HepG2 (cell line): Measurements from ENCODE around the gene HES1. TPM values are rescaled to one million over a fixed set of nuclear protein-coding genes. Genes with fewer than 3 reads are reported as not detected.
A peak's percentile ranks its signal among the peaks of the same experiment; 100 is the strongest.

ENCODE experiments used
- ATAC-seq: fragments of 200-7000 bp; cut with Tn5 transposase; 3 replicates; pipeline ENCODE4 v1.9.1; 2020; ENCODE audit warnings: mild to moderate bottlenecking, moderate library complexity
- BruUV-seq: library from RNA; stranded (reverse); fragments of 400-500 nt; replicated peaks from 2 replicates; lab custom pipeline; 2021; lab: Mats Ljungman, UMichigan
- CTCF ChIA-PET: fragments of 300-600 bp; formaldehyde crosslinking; extraction: SDS; loops from one replicate; lab custom pipeline; 2021; ENCODE audit warnings: low total read pairs, inconsistent platforms, low intra/inter-chr PET ratio; lab: Yijun Ruan, JAX
- POLR2A ChIA-PET: fragments of 350-600 bp; sonication (Branson Sonifier 250); formaldehyde crosslinking; loops from one replicate; lab custom pipeline; 2020; ENCODE audit warnings: antibody characterized with exemption, inconsistent platforms; lab: Yijun Ruan, JAX
- DNase-seq: peaks from one replicate; pipeline ENCODE4 v3.0.0-alpha.2; 2015; ENCODE audit warnings: low spot score
- FAIRE-seq: peaks from 3 replicates; lab custom pipeline; 2011; peaks lifted over from hg19 to GRCh38; lab: Jason Lieb, UNC
- H2AFZ ChIP-seq: one replicate; pipeline ENCODE4 v1.6.1; 2011; ENCODE audit warnings: low read length, inconsistent platforms
- H3K27ac ChIP-seq: fragments of 300-600 bp; 3 replicates; pipeline ENCODE4 v1.8.0; 2011; ENCODE audit warnings: mixed run types, mild to moderate bottlenecking, mixed read lengths, low read length, inconsistent platforms; ENCODE audit not compliant: insufficient read depth; ENCODE audit errors: extremely low read length
- H3K27me3 ChIP-seq, 2 experiments: fragments of 200-600 bp in 1 of 2; 2 replicates in 1 of 2; 3 replicates in 1 of 2; pipeline versions ENCODE4 v1.6.0 to v1.8.0; 2011; ENCODE audit warnings: low read length in 2 of 2, mild to moderate bottlenecking in 2 of 2, moderate library complexity in 2 of 2, inconsistent platforms in 1 of 2; ENCODE audit not compliant: insufficient read depth in 2 of 2, control insufficient read depth in 1 of 2
- H3K36me3 ChIP-seq, 2 experiments: fragments of 200-600 bp in 1 of 2; replicated peaks in 1 of 2; 2 replicates in 1 of 2; 3 replicates in 1 of 2; pipeline versions ENCODE4 v1.5.1 to v1.8.0; 2011; ENCODE audit warnings: low read length in 2 of 2, inconsistent platforms in 1 of 2; ENCODE audit not compliant: insufficient read depth in 2 of 2, control insufficient read depth in 1 of 2
- H3K4me1 ChIP-seq: 2 replicates; pipeline ENCODE4 v1.5.1; 2012; ENCODE audit warnings: low read length, inconsistent platforms; ENCODE audit not compliant: insufficient read depth
- H3K4me2 ChIP-seq: 2 replicates; pipeline ENCODE4 v1.6.0; 2011; ENCODE audit warnings: low read depth, low read length, inconsistent platforms
- H3K4me3 ChIP-seq, 3 experiments: fragments of 200-600 bp in 1 of 3; sonication (generic), shearing (Covaris generic) in 1 of 3; replicated peaks in 1 of 3; 2 replicates each; pipeline ENCODE4 v1.5.1; 2011 to 2016; ENCODE audit warnings: low read length in 3 of 3, inconsistent platforms in 2 of 3, low read depth in 2 of 3, mild to moderate bottlenecking in 2 of 3, control low read depth in 1 of 3, mixed read lengths in 1 of 3; ENCODE audit not compliant: insufficient read depth in 1 of 3
- H3K79me2 ChIP-seq: one replicate; pipeline ENCODE4 v1.6.1; 2011; ENCODE audit warnings: low read length, inconsistent platforms; ENCODE audit not compliant: insufficient read depth
- H3K9ac ChIP-seq: 2 replicates; pipeline ENCODE4 v1.6.0; 2011; ENCODE audit warnings: mild to moderate bottlenecking, low read depth, low read length, inconsistent platforms; ENCODE audit not compliant: insufficient read depth
- H3K9me3 ChIP-seq: 2 replicates; pipeline ENCODE4 v1.5.1; 2012; ENCODE audit warnings: mild to moderate bottlenecking, low read length
- H4K20me1 ChIP-seq: 2 replicates; pipeline ENCODE4 v1.6.0; 2011; ENCODE audit warnings: inconsistent platforms, mild to moderate bottlenecking, low read length, moderate library complexity; ENCODE audit not compliant: insufficient read depth
- ATF7 ChIP-seq, 2 experiments: fragments of 450-650 bp in 1 of 2; sonication (generic) in 1 of 2; formaldehyde crosslinking in 1 of 2; IDR thresholded peaks; 2 replicates each; pipeline versions ENCODE4 v1.4.0 to v1.6.1; 2016 to 2020; ENCODE audit warnings: antibody characterized with exemption in 1 of 2, mild to moderate bottlenecking in 1 of 2, missing genetic modification reagents in 1 of 2
- CC2D1A ChIP-seq: sonication (generic); formaldehyde crosslinking; IDR thresholded peaks from 2 replicates; pipeline ENCODE4 v1.8.1; 2023; ENCODE audit warnings: mild to moderate bottlenecking, missing genetic modification reagents
- EP300 ChIP-seq, 3 experiments: sonication (generic) in 1 of 3; formaldehyde crosslinking in 1 of 3; IDR thresholded peaks; 2 replicates each; pipeline versions ENCODE4 v1.5.1 to v1.6.1; 2011 to 2020; ENCODE audit warnings: low read depth in 2 of 3, low read length in 2 of 3, borderline replicate concordance in 1 of 3, improper control_type of control experiment in 1 of 3, mild to moderate bottlenecking in 1 of 3, missing genetic modification reagents in 1 of 3, moderate library complexity in 1 of 3
- HIVEP1 ChIP-seq: sonication (generic); formaldehyde crosslinking; IDR thresholded peaks from 2 replicates; pipeline ENCODE4 v1.4.0; 2020; ENCODE audit warnings: mild to moderate bottlenecking, missing genetic modification reagents
- KDM4B ChIP-seq: sonication (generic); formaldehyde crosslinking; IDR thresholded peaks from 2 replicates; pipeline ENCODE4 v1.4.0; 2020; ENCODE audit warnings: missing genetic modification reagents
- MED8 ChIP-seq: sonication (generic); formaldehyde crosslinking; IDR thresholded peaks from 2 replicates; pipeline ENCODE4 v1.8.1; 2023; ENCODE audit warnings: mild to moderate bottlenecking, missing genetic modification reagents; ENCODE audit not compliant: insufficient replicate concordance
- MTA1 ChIP-seq: sonication (generic); formaldehyde crosslinking; IDR thresholded peaks from 2 replicates; pipeline ENCODE4 v1.4.0; 2020; ENCODE audit warnings: missing genetic modification reagents, mild to moderate bottlenecking, borderline replicate concordance
- NR2F1 ChIP-seq, 2 experiments: fragments of 450-650 bp in 1 of 2; formaldehyde crosslinking in 1 of 2; IDR thresholded peaks; 2 replicates each; pipeline versions ENCODE4 v1.5.0 to v1.6.1; 2016 to 2020; ENCODE audit warnings: mild to moderate bottlenecking in 1 of 2, missing compliant biosample characterization in 1 of 2, missing genetic modification reagents in 1 of 2, moderate library complexity in 1 of 2
- SOX5 ChIP-seq: IDR thresholded peaks from 2 replicates; pipeline ENCODE4 v1.6.1; 2016; ENCODE audit warnings: borderline replicate concordance
- SP4 ChIP-seq: sonication (generic); formaldehyde crosslinking; IDR thresholded peaks from 2 replicates; pipeline ENCODE4 v1.8.1; 2023; ENCODE audit warnings: mild to moderate bottlenecking, missing genetic modification reagents
- TBX3 ChIP-seq: fragments of 450-650 bp; IDR thresholded peaks from 2 replicates; pipeline ENCODE4 v1.6.1; 2017; ENCODE audit warnings: antibody characterized with exemption, mild to moderate bottlenecking, inconsistent platforms, borderline replicate concordance
- ZFX ChIP-seq: sonication (generic); formaldehyde crosslinking; IDR thresholded peaks from 2 replicates; pipeline ENCODE4 v1.4.0; 2020; ENCODE audit warnings: mild to moderate bottlenecking, low read depth, missing genetic modification reagents, moderate library complexity
- ZNF10 ChIP-seq: sonication (generic); formaldehyde crosslinking; IDR thresholded peaks from 2 replicates; pipeline ENCODE4 v1.4.0; 2020; ENCODE audit warnings: mild to moderate bottlenecking, low read depth, missing genetic modification reagents, borderline replicate concordance
- ZNF101 ChIP-seq: sonication (generic); formaldehyde crosslinking; IDR thresholded peaks from 2 replicates; pipeline ENCODE4 v1.4.0; 2020; ENCODE audit warnings: mild to moderate bottlenecking, low read depth, missing genetic modification reagents, borderline replicate concordance
- ZNF12 ChIP-seq: sonication (generic); formaldehyde crosslinking; IDR thresholded peaks from 2 replicates; pipeline ENCODE4 v1.5.0; 2020; ENCODE audit warnings: missing genetic modification reagents
- ZNF432 ChIP-seq: sonication (generic); formaldehyde crosslinking; IDR thresholded peaks from 2 replicates; pipeline ENCODE4 v1.5.0; 2020; ENCODE audit warnings: missing genetic modification reagents, mild to moderate bottlenecking, borderline replicate concordance
- ZNF605 ChIP-seq: sonication (generic); formaldehyde crosslinking; IDR thresholded peaks from 2 replicates; pipeline ENCODE4 v1.8.0; 2022; ENCODE audit warnings: mild to moderate bottlenecking, missing genetic modification reagents
- ZNF788 ChIP-seq: sonication (generic); formaldehyde crosslinking; IDR thresholded peaks from 2 replicates; pipeline ENCODE4 v1.5.0; 2020; ENCODE audit warnings: mild to moderate bottlenecking, missing genetic modification reagents, borderline replicate concordance
- ZNF792 ChIP-seq: IDR thresholded peaks from 2 replicates; pipeline ENCODE4 v1.6.1; 2016
- ZNF891 ChIP-seq: sonication (generic); formaldehyde crosslinking; IDR thresholded peaks from 2 replicates; pipeline ENCODE4 v1.5.0; 2020; ENCODE audit warnings: mild to moderate bottlenecking, missing genetic modification reagents
- ZSCAN21 ChIP-seq: sonication (generic); formaldehyde crosslinking; IDR thresholded peaks from 2 replicates; pipeline ENCODE4 v1.8.0; 2022; ENCODE audit warnings: mild to moderate bottlenecking, missing genetic modification reagents, moderate library complexity, borderline replicate concordance
- WGBS: methylation state at CpG from one replicate; pipeline ENCODE4 v1.1.6; 2017; ENCODE audit warnings: low lambda C conversion rate; 5-methylcytosine and 5-hydroxymethylcytosine counted together
- in situ Hi-C: cut with HindIII; loops from 2 replicates; pipeline ENCODE4 v1.10.0; 2017; ENCODE audit warnings: low pct_unique_long_range_greater_than_20kb; ENCODE audit not compliant: extremely low pct_ligation_motif_present
- intact Hi-C: fragments of 100-400 bp; cut with micrococcal nuclease; formaldehyde crosslinking; loops from one replicate; pipeline ENCODE4 v1.10.0; 2022; ENCODE audit not compliant: unreplicated experiment
- polyA plus RNA-seq, 8 experiments: library from polyadenylated mRNA; depleted of rRNA in 3 of 8; stranded (reverse) in 7 of 8; unstranded in 1 of 8; fragments of >200 nt; fragmentation: Illumina TruSeq in 4 of 8; extraction: Trizol in 4 of 8; gene quantifications; 2 replicates each; pipeline versions ENCODE4 v1.2.1 to v1.2.3, GENCODE V29; 2011 to 2016; ENCODE audit warnings: low read depth in 4 of 8, missing spikeins in 1 of 8, mixed read lengths in 1 of 8; ENCODE audit not compliant: insufficient read depth in 1 of 8
- total RNA-seq, 5 experiments: library from RNA; depleted of rRNA; stranded (reverse); fragments of >200 nt; fragmentation: Illumina TruSeq; extraction: Trizol; gene quantifications; 2 replicates each; pipeline ENCODE4 v1.2.3, GENCODE V29; 2016; ENCODE audit warnings: low read depth in 1 of 5
- TF ChIP-seq, protein P1 (sequence below): sonication (generic); formaldehyde crosslinking; IDR thresholded peaks from 2 replicates; pipeline ENCODE4 v1.4.0; 2020; ENCODE audit warnings: mild to moderate bottlenecking, missing genetic modification reagents
- TF ChIP-seq, protein P2 (sequence below): IDR thresholded peaks from 2 replicates; pipeline ENCODE4 v1.6.1; 2012; ENCODE audit warnings: inconsistent platforms

HES1 gene
- total and polyA plus RNA-seq, 2 of the 13 experiments (the other 11 are each of a cell fraction or from before 2014, with no cell fraction given), result 15.4 to 19.8 TPM

DNA sequence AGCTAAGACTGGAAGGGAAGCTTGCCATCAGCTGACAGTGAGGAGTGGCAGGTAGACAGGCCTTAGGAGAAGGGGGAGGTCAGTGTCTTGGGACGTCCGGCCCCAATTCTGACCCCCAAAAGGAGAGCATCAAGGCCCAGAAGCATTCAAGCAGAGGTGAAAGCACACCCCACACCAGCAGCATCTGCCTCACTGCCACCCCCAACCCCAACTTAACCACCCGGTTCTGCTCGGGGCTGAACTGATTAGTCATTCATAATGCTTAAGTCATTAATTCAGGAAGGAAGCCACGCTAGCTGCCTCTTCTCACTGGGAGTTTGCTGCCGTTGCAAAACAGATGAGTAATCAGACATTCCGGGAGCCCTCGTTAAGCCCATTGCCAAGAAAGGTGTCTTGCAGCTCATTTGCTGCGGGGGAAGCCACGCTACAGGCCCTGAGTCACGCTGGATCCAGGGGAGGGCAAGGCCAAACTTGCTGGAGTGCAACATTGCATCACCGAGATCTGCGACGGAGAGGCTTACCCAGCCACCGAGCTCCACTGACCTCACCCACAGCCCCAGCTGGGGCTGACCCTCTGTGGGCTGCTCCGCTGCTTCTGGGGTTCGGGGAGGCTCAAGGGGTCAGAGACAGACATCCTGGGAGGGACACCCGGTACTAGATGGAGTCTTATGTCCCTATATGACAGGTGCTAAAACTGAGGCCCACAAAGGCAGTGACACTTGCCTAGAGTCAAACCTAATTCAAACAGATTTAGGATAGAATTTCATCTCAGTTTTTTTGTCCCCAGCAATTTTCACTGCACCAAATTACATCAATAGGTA lies 46.4 kb upstream of the HES1 start:
- POLR2A ChIA-PET, result interaction anchor here (0.5 to 3.2 kb wide), 15 partner anchors 8 to 86 kb away, joined by 3 to 17 read pairs (median 6); partner anchors contain the start of gene HES1
- DNase-seq (peak; percentile 71), FAIRE-seq (peak; percentile 76), ATAC-seq (peak; percentile 89)
- intact Hi-C loops (no loop called here), in situ Hi-C loops (no loop called here)
- Histone ChIP-seq H3K4me2 (peak overlapping the region; percentile 67), H3K9ac (peak overlapping the region; percentile 5; the same call in 1 of the 2 replicates), H4K20me1 (no peaks in the 10 kb centered on the region), H3K4me3 (peak overlapping the region in 1 of 3 experiments; percentile 36; a peak in 1 of 6 replicates), H3K36me3 (no peaks in the 10 kb centered on the region), H3K4me1 (peaks cover 52% of the 10 kb centered on the region), H2AFZ (no peak overlapping the region), H3K27ac (no peak overlapping the region), H3K27me3 (no peaks in the 10 kb centered on the region; a peak in 1 of 5 replicates), H3K79me2 (no peaks in the 10 kb centered on the region), H3K9me3 (no peaks in the 10 kb centered on the region)
- 26% methylated on average over 6 of the region's 18 CpGs for WGBS
- BruUV-seq, result no TSS peak
- CTCF ChIA-PET, result no interaction called here
- TF ChIP-seq SP4 (0 out of 2 replicates have a peak, but pooled peaks have one; percentile 48), ZNF792 (CRISPR knock-in tag) (0 out of 2 replicates have a peak, but pooled peaks have one; percentile 16), EP300 (IDR thresholded peaks at IDR 0.05; ENCODE audit: low read depth in 2 of 2, low read length in 2 of 2) (peak in 1 of 2 experiments; percentile 4; a peak in 1 of 4 replicates), EP300 (CRISPR knock-in tag; IDR thresholded peaks at IDR 0.05; ENCODE audit: borderline replicate concordance) (peak; percentile 74), ZSCAN21 (CRISPR knock-in tag) (peak; percentile 57; the same call in 1 of the 2 replicates), ZNF605 (no peak), NR2F1 (CRISPR knock-in tag; IDR thresholded peaks at IDR 0.05) (peak in 1 of 2 experiments; percentile 39; a peak in 2 of 4 replicates), ZNF10 (CRISPR knock-in tag) (no peak), HIVEP1 (peak; percentile 87; the same call in 1 of the 2 replicates), ZNF101 (CRISPR knock-in tag) (no peak), ZFX (peak; percentile 80), ZNF891 (CRISPR knock-in tag) (peak; percentile 53; the same call in 1 of the 2 replicates), TBX3 (peak; percentile 92), CC2D1A (no peak), ZNF432 (no peak), ZNF788 (CRISPR knock-in tag) (peak; percentile 51; the same call in 1 of the 2 replicates), MED8 (CRISPR knock-in tag) (peak; percentile 25), KDM4B (CRISPR knock-in tag) (0 out of 2 replicates have a peak, but pooled peaks have one; percentile 38), ZNF12 (CRISPR knock-in tag) (peak; percentile 29; the same call in 1 of the 2 replicates), MTA1 (CRISPR knock-in tag) (peak; percentile 34; the same call in 1 of the 2 replicates), SOX5 (CRISPR knock-in tag) (peak; percentile 49; the same call in 1 of the 2 replicates), ATF7 (IDR thresholded peaks at IDR 0.05) (0 out of 2 replicates have a peak, but pooled peaks have one; percentile 45), ATF7 (CRISPR knock-in tag; IDR thresholded peaks at IDR 0.05) (no peak)
- TF ChIP-seq, protein P1, sequence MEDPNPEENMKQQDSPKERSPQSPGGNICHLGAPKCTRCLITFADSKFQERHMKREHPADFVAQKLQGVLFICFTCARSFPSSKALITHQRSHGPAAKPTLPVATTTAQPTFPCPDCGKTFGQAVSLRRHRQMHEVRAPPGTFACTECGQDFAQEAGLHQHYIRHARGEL (CRISPR knock-in tag), result no peak
- TF ChIP-seq, protein P2, sequence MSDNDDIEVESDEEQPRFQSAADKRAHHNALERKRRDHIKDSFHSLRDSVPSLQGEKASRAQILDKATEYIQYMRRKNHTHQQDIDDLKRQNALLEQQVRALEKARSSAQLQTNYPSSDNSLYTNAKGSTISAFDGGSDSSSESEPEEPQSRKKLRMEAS, result peak; percentile 87
